Measurements from ENCODE around the gene CABP2.

The CABP2 gene

DNA sequence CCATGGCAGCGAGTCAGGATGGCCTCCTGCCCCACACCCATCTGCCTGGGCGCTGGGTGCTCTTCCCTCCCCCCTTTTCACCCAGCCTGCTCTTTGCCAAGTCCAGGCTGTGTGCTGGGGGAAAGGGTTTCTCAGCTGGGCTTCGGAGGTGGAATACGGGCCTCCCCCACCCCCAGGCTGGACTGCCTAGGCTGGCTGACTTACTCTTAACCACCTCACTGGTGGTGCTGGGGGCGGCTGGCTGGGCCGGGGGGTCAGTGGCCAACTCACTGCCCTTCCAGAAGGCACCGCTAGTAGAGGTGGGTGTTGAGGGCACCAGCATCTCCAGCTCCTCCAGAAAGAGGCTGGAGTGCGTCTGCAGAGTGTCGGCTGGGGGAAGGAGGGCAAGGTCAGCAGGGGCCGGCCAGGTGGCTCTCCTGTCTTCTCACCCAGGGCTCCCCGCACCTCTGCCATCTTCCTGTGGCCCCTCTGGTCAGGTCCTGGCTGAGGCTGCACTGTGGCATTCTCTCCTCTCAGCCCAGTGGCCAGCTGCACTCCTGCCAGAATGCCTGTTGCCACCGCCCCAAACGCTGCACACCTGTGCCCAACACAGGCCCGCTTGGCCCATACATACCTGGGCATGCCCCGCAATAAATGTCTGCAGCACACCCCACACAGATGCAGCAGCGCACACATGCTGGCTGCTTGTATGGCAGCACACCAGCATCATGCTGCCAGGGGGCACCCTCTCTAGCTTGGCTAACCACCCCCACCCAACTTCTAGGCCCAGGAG, 27.8 kb downstream of the CABP2 start:
- Mint-ChIP-seq H3K36me3 (ENCODE audit: low read depth) (peaks cover 6% of the 10 kb centered on the region), H3K9me3 (no peaks in the 10 kb centered on the region), H3K27ac (no peak overlapping the region), H3K4me1 (peaks cover 9% of the 10 kb centered on the region), H3K27me3 (ENCODE audit: low read depth, poor library complexity) (no peaks in the 10 kb centered on the region), H3K4me3 (no peak overlapping the region)
- no peak for DNase-seq
- TF ChIP-seq, protein P1, sequence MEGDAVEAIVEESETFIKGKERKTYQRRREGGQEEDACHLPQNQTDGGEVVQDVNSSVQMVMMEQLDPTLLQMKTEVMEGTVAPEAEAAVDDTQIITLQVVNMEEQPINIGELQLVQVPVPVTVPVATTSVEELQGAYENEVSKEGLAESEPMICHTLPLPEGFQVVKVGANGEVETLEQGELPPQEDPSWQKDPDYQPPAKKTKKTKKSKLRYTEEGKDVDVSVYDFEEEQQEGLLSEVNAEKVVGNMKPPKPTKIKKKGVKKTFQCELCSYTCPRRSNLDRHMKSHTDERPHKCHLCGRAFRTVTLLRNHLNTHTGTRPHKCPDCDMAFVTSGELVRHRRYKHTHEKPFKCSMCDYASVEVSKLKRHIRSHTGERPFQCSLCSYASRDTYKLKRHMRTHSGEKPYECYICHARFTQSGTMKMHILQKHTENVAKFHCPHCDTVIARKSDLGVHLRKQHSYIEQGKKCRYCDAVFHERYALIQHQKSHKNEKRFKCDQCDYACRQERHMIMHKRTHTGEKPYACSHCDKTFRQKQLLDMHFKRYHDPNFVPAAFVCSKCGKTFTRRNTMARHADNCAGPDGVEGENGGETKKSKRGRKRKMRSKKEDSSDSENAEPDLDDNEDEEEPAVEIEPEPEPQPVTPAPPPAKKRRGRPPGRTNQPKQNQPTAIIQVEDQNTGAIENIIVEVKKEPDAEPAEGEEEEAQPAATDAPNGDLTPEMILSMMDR (IDR thresholded peaks at IDR 0.05): no peak

DNA sequence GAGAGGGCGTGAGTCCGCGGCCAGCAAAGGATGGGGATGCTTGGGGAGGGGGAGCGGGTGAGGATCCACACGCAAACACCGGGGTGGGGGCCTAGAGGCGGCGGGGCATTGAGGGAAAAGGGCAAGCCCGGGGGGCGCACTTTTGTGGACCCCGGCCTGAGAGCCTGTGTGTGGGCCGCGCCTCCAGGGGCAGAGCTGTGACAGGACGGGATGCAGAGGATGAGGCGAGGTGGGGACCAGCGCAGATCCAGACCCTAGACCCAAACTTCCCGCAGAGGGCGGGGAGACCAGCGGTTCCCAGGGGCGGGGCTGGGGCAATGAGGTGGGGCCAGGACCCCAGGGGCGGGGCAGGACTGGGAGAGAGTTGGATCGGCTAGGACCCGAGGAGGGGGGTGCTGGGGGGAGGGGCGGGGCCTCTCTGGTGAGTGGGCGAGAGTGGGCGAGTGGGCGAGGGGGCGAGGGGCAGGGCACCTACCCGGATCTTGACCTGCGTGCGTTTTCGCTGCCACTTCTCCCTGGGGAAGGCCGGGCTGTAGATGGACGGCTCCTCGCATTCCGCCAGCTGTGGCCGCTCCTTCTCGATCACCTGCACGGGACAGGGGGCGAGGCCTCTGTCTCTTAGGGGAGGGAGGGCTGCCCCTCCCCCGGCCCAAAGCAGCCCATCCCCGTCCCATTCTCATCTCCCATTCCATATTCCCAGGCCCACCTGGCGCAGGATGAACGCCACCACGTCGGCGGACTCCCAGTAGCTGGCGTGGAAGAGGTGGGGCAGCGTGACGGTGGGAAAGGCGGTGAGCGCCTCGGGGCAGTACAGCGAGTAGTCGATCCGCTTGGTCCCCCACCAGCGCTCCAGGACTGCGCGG, 28.6 kb downstream of the CABP2 start:
- TF ChIP-seq, protein P1 (IDR thresholded peaks at IDR 0.05): no peak
- Mint-ChIP-seq H3K4me1 (peaks cover 13% of the 10 kb centered on the region), H3K9me3 (no peaks in the 10 kb centered on the region), H3K27ac (no peak overlapping the region), H3K4me3 (no peak overlapping the region), H3K36me3 (ENCODE audit: low read depth) (peaks cover 7% of the 10 kb centered on the region), H3K27me3 (ENCODE audit: low read depth, poor library complexity) (no peaks in the 10 kb centered on the region)
- DNase-seq: no peak

DNA sequence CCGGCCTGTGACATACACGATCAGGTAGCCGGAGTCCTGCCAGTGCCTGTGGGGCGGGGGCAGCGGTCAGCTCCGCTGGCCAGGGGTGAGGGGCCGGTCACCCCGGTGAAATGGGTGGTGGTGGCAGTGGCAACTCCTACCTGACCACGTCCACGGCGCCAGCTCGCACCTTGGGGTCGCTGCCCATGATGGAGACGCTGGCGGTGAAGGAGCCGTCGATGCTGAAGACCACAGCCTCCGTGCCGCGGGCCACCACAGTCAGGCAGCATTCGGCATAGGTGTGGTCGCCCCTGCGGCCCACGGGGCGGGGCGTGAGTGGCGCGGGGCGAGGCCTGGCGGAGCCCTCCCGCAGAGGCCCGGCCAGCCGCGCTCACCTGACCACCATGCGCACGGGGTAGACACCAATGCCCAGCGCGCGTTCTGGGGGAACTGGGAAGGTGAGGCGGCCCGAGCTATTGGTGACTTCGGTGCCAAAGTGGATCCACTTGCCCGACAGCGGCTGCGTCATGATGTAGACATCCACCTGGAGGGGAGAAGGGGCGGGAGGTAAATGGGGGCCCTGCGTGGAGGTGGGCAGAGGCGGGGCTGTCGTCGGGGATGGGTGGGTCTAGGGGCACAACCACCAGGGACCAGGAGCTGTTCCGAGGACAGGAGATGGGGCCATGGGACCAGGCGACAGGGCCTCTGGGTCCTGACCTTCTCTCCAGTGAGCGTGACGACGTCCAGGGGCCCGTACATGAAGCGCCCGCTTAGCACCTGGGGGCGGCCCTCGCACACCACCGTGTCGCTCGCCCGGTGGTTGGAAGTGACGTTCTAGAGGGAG, 29.5 kb downstream of the CABP2 start:
- peaks cover 16% of the 10 kb centered on the region for H3K4me1 Mint-ChIP-seq
- no peak for DNase-seq
- H3K27ac Mint-ChIP-seq: no peak overlapping the region
- no peak overlapping the region for H3K4me3 Mint-ChIP-seq
- peaks cover 4% of the 10 kb centered on the region for H3K36me3 Mint-ChIP-seq (ENCODE audit: low read depth)
- TF ChIP-seq, protein P1 (IDR thresholded peaks at IDR 0.05): no peak
- no peaks in the 10 kb centered on the region for H3K27me3 Mint-ChIP-seq (ENCODE audit: low read depth, poor library complexity)
- H3K9me3 Mint-ChIP-seq: no peaks in the 10 kb centered on the region

DNA sequence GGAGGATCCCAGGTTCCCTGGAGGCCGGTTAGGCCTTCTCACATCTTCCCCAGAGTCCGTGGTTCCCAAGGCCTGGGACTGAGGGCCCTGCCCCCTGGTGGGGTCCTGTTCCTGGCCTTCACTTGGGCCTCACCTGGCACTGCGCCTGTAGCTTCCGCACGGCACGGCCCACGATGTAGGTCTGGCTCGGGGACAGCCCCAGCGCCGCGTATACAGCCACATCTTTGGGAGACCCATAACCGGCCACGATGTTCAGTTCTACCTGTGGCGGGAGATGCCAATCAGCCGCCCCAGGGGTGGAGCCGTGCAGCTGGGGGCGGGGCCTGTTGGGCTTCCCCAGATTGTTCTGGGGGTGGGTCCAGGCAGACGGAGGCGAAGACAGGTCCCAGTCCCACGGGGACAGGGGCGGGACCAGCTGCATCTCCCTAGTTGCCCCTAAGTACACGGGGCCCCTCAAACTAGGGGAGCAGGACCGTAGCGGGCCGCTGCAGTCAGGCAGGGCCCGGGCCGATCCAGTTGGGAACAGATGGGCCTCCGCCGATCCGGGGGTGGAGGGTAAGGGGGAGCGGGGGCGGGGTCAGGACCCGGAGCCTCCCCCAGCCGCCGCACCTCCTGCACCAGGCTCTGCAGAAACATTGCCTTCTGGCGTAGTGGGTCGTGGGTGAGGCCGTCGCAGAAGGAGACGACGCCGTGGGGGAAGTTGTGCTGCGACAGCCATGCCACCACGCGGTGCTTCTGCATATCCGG, 30.3 kb downstream of the CABP2 start:
- Mint-ChIP-seq H3K36me3 (ENCODE audit: low read depth) (peaks cover 6% of the 10 kb centered on the region), H3K27me3 (ENCODE audit: low read depth, poor library complexity) (no peaks in the 10 kb centered on the region), H3K9me3 (no peaks in the 10 kb centered on the region), H3K4me1 (peaks cover 17% of the 10 kb centered on the region), H3K4me3 (no peak overlapping the region), H3K27ac (no peak overlapping the region)
- TF ChIP-seq, protein P1 (IDR thresholded peaks at IDR 0.05): no peak
- no peak for DNase-seq

DNA sequence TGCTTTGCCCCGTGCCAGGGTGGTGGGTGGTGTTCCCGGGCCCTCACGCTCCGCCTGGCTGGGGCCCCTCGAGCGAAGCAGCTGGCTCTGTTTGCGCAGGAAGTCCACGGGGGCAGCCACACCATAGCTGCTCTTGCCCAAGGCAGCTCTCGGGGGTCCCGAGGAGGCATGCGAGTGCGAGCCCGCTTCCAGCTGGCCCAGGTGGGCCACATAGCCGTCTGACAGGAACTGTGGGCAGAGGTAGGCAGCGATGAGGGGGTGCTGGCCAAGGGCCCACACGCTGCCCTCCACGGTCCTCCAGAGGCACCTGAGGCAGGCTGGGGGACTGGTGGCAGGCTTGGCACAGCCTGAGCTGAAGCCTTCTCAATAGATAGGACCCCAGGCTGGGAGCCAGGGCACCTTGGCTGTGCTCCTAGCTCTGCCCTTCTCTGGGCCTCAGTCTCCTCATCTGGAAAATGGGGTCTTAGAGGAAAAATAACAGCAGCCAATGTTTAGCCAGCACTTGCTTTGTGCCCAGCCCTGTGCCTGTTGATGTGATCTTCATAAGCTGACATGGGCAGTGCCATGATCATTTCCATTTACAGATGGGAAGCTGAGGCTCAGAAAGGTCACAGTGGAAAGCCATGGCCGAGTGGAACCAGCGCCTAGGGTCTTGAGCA, 31.0 kb downstream of the CABP2 start:
- no peak for DNase-seq
- H3K36me3 Mint-ChIP-seq (ENCODE audit: low read depth): peaks cover 14% of the 10 kb centered on the region
- peaks cover 23% of the 10 kb centered on the region for H3K4me1 Mint-ChIP-seq
- no peak overlapping the region for H3K4me3 Mint-ChIP-seq
- TF ChIP-seq, protein P1 (IDR thresholded peaks at IDR 0.05): no peak
- H3K27ac Mint-ChIP-seq: no peak overlapping the region
- no peaks in the 10 kb centered on the region for H3K9me3 Mint-ChIP-seq
- peaks cover under 1% of the 10 kb centered on the region for H3K27me3 Mint-ChIP-seq (ENCODE audit: low read depth, poor library complexity)
